AG08396 (cell line): ENCODE data around the gene ARHGAP21.
"Not testable (repeated sequence)": the region's sequence is repeated elsewhere in the genome, so short reads cannot be mapped to it uniquely, and the experiment has no call there.

Experiments
- DNase-seq: peaks from one replicate; pipeline ENCODE4 v3.0.0; 2012; ENCODE audit warnings: low spot score, mixed read lengths

The ARHGAP21 gene

GRCh38 chr10:24683554-24683953 is 40.1 kb downstream of the ARHGAP21 start:
- DNase-seq = no peak

- DNase-seq = no peak
Measured at GRCh38 chr10:24681572-24682088, 42.1 kb downstream of the ARHGAP21 start.

- DNase-seq = no peak
Measured at GRCh38 chr10:24680647-24681524, 42.8 kb downstream of the ARHGAP21 start.

- DNase-seq = no peak
Measured at GRCh38 chr10:24678757-24679156, 44.9 kb downstream of the ARHGAP21 start.

- no peak for DNase-seq
Measured at GRCh38 chr10:24674892-24675632, 48.6 kb downstream of the ARHGAP21 start.

- DNase-seq = no peak
Measured at GRCh38 chr10:24670964-24671670, 52.6 kb downstream of the ARHGAP21 start.

GRCh38 chr10:24669285-24669852 is 54.3 kb downstream of the ARHGAP21 start:
- DNase-seq = no peak

- no peak for DNase-seq
Measured at GRCh38 chr10:24668247-24668646, 55.4 kb downstream of the ARHGAP21 start.

GRCh38 chr10:24664991-24665390 is 58.7 kb downstream of the ARHGAP21 start:
- DNase-seq = no peak

- no peak for DNase-seq
Measured at GRCh38 chr10:24661376-24661775, 62.3 kb downstream of the ARHGAP21 start.

- DNase-seq = not testable (repeated sequence)
Measured at GRCh38 chr10:24658319-24658718, 65.4 kb downstream of the ARHGAP21 start.

GRCh38 chr10:24656326-24656725 is 67.4 kb downstream of the ARHGAP21 start:
- not testable (repeated sequence) for DNase-seq

- DNase-seq = no peak
Measured at GRCh38 chr10:24652381-24652957, 71.2 kb downstream of the ARHGAP21 start.

GRCh38 chr10:24651923-24652322 is 71.8 kb downstream of the ARHGAP21 start:
- no peak for DNase-seq

- DNase-seq = no peak
Measured at GRCh38 chr10:24650669-24651391, 72.9 kb downstream of the ARHGAP21 start.

GRCh38 chr10:24645784-24646183 is 77.9 kb downstream of the ARHGAP21 start:
- DNase-seq = no peak

- DNase-seq = no peak
Measured at GRCh38 chr10:24645022-24645421, 78.7 kb downstream of the ARHGAP21 start.

GRCh38 chr10:24643679-24644209 is 79.9 kb downstream of the ARHGAP21 start:
- no peak for DNase-seq

GRCh38 chr10:24642921-24643678 is 80.6 kb downstream of the ARHGAP21 start:
- peak; percentile 69 for DNase-seq

GRCh38 chr10:24639124-24639523 is 84.6 kb downstream of the ARHGAP21 start:
- DNase-seq = no peak
